Measurements from ENCODE around the gene OR4K15. TPM values are rescaled to one million over a fixed set of nuclear protein-coding genes. Genes with fewer than 3 reads are reported as not detected.

OR4K15 gene
- total and polyA plus RNA-seq, 10 of the 15 experiments (the other 5 are each of a cell fraction or from before 2014, with no cell fraction given) = not detected

DNA sequence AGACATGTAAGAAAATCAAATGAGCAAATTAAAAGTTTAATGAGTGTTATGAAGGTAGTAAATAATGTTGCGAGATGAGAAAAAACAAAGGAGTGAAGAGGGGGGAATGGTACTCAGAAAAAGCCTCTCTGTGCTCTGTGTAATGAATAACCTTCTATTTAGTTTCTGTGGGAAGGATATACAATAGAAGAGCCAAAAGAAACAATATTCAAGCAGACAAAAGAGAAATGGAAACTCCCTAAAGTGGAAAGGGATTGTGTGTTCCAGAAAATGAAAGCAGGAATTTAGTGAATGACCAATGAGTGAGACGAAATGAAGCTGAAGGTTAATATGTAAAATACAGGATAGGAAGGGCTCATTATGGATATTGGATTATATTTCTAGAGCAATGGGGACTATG, 26.2 kb upstream of the OR4K15 start:
- POLR2A ChIA-PET = no interaction called here
- Histone ChIP-seq H3K4me2 (ENCODE audit: control insufficient read depth, insufficient read depth) (no peak overlapping the region), H3K9me3 (replicated peaks; ENCODE audit: control insufficient read depth, insufficient read depth, low read length) (no peaks in the 10 kb centered on the region), H3K9ac (ENCODE audit: control insufficient read depth, insufficient read depth, low read length) (no peak overlapping the region), H3K4me3 (no peak overlapping the region), H4K20me1 (ENCODE audit: control insufficient read depth, insufficient read depth) (no peaks in the 10 kb centered on the region), H3K27me3 (replicated peaks in 1 of 2; ENCODE audit: control insufficient read depth in 2 of 2, insufficient read depth in 2 of 2, low read length in 1 of 2) (no peaks in the 10 kb centered on the region), H3K79me2 (ENCODE audit: control insufficient read depth, insufficient read depth, low read length) (no peaks in the 10 kb centered on the region), H3K36me3 (ENCODE audit: control insufficient read depth in 2 of 2, insufficient read depth in 2 of 2, low read length in 1 of 2) (no peaks in the 10 kb centered on the region), H2AFZ (ENCODE audit: control insufficient read depth, low read depth, low read length) (no peak overlapping the region), H3K4me1 (ENCODE audit: control insufficient read depth, insufficient read depth, low read length) (no peaks in the 10 kb centered on the region), H3K27ac (ENCODE audit: control insufficient read depth, insufficient read depth) (no peak overlapping the region)
- FAIRE-seq (no peak), ATAC-seq (no peak), DNase-seq (ENCODE audit: low read depth, low spot score) (no peak)
- 69% methylated on average over 2 of the region's 2 CpGs for WGBS (ENCODE audit: insufficient coverage, insufficient replicate concordance, low lambda C conversion rate, missing lambda C conversion rate)
- SMC1A ChIA-PET (ENCODE audit: uncharacterized antibody, unreplicated experiment) = no interaction called here
- TF ChIP-seq EP300 (IDR thresholded peaks at IDR 0.05; ENCODE audit: borderline replicate concordance in 1 of 2, control insufficient read depth in 1 of 2, low read depth in 2 of 2, low read length in 2 of 2) (no peak), EZH2 (IDR thresholded peaks at IDR 0.05; ENCODE audit: borderline replicate concordance, control insufficient read depth, low read depth, low read length) (no peak), YY1 (IDR thresholded peaks at IDR 0.05; ENCODE audit: low read depth, low read length) (no peak), MEF2B (IDR thresholded peaks at IDR 0.05; ENCODE audit: partially characterized antibody, poor library complexity, severe bottlenecking) (no peak), FOXM1 (IDR thresholded peaks at IDR 0.05; ENCODE audit: low read depth, low read length) (no peak), ESRRA (IDR thresholded peaks at IDR 0.05; ENCODE audit: low read length) (no peak), SIX5 (IDR thresholded peaks at IDR 0.05; ENCODE audit: low read depth, low read length, severe bottlenecking) (no peak)
- TF ChIP-seq, protein P1, sequence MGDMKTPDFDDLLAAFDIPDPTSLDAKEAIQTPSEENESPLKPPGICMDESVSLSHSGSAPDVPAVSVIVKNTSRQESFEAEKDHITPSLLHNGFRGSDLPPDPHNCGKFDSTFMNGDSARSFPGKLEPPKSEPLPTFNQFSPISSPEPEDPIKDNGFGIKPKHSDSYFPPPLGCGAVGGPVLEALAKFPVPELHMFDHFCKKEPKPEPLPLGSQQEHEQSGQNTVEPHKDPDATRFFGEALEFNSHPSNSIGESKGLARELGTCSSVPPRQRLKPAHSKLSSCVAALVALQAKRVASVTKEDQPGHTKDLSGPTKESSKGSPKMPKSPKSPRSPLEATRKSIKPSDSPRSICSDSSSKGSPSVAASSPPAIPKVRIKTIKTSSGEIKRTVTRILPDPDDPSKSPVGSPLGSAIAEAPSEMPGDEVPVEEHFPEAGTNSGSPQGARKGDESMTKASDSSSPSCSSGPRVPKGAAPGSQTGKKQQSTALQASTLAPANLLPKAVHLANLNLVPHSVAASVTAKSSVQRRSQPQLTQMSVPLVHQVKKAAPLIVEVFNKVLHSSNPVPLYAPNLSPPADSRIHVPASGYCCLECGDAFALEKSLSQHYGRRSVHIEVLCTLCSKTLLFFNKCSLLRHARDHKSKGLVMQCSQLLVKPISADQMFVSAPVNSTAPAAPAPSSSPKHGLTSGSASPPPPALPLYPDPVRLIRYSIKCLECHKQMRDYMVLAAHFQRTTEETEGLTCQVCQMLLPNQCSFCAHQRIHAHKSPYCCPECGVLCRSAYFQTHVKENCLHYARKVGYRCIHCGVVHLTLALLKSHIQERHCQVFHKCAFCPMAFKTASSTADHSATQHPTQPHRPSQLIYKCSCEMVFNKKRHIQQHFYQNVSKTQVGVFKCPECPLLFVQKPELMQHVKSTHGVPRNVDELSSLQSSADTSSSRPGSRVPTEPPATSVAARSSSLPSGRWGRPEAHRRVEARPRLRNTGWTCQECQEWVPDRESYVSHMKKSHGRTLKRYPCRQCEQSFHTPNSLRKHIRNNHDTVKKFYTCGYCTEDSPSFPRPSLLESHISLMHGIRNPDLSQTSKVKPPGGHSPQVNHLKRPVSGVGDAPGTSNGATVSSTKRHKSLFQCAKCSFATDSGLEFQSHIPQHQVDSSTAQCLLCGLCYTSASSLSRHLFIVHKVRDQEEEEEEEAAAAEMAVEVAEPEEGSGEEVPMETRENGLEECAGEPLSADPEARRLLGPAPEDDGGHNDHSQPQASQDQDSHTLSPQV (IDR thresholded peaks at IDR 0.05) = no peak
- TF ChIP-seq, protein P2, sequence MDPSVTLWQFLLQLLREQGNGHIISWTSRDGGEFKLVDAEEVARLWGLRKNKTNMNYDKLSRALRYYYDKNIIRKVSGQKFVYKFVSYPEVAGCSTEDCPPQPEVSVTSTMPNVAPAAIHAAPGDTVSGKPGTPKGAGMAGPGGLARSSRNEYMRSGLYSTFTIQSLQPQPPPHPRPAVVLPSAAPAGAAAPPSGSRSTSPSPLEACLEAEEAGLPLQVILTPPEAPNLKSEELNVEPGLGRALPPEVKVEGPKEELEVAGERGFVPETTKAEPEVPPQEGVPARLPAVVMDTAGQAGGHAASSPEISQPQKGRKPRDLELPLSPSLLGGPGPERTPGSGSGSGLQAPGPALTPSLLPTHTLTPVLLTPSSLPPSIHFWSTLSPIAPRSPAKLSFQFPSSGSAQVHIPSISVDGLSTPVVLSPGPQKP (IDR thresholded peaks at IDR 0.05; ENCODE audit: low read depth, low read length) = no peak
- TF ChIP-seq, protein P3, sequence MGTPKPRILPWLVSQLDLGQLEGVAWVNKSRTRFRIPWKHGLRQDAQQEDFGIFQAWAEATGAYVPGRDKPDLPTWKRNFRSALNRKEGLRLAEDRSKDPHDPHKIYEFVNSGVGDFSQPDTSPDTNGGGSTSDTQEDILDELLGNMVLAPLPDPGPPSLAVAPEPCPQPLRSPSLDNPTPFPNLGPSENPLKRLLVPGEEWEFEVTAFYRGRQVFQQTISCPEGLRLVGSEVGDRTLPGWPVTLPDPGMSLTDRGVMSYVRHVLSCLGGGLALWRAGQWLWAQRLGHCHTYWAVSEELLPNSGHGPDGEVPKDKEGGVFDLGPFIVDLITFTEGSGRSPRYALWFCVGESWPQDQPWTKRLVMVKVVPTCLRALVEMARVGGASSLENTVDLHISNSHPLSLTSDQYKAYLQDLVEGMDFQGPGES (IDR thresholded peaks at IDR 0.05) = no peak
- TF ChIP-seq, protein P4, sequence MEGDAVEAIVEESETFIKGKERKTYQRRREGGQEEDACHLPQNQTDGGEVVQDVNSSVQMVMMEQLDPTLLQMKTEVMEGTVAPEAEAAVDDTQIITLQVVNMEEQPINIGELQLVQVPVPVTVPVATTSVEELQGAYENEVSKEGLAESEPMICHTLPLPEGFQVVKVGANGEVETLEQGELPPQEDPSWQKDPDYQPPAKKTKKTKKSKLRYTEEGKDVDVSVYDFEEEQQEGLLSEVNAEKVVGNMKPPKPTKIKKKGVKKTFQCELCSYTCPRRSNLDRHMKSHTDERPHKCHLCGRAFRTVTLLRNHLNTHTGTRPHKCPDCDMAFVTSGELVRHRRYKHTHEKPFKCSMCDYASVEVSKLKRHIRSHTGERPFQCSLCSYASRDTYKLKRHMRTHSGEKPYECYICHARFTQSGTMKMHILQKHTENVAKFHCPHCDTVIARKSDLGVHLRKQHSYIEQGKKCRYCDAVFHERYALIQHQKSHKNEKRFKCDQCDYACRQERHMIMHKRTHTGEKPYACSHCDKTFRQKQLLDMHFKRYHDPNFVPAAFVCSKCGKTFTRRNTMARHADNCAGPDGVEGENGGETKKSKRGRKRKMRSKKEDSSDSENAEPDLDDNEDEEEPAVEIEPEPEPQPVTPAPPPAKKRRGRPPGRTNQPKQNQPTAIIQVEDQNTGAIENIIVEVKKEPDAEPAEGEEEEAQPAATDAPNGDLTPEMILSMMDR (IDR thresholded peaks at IDR 0.05 in 2 of 3, conservative IDR thresholded peaks at IDR 0.05 in 1 of 3; ENCODE audit: control insufficient read depth in 2 of 3, extremely low read depth in 1 of 3, insufficient read depth in 1 of 3, low read depth in 3 of 3, low read length in 3 of 3) = no peak
- intact Hi-C loops (cut with micrococcal nuclease; ENCODE audit: unreplicated experiment) (no loop called here), in situ Hi-C loops (cut with MboI) (no loop called here)
- CTCF ChIA-PET = no interaction called here
- BruUV-seq (replicated peaks) = no TSS peak
- RAD21 ChIA-PET (ENCODE audit: unreplicated experiment) = no interaction called here
